NCI-H82 treated with DMSO at 0.1 percent for 48 hours (cell line): ENCODE results near the gene SNX24.
"Not testable (repeated sequence)": the region's sequence is repeated elsewhere in the genome, so short reads cannot be mapped to it uniquely, and the experiment has no call there.

ENCODE experiments used
- DNase-seq: peaks from one replicate; lab custom pipeline; 2025; ENCODE audit not compliant: unreplicated experiment; lab: John Stamatoyannopoulos, UW

Gene SNX24

GRCh38 chr5:122845229-122846050, at the start of gene SNX24:
Gene SNX24, plus strand, starts transcription at chr5:122845613. Its CDS starts 21 bp downstream, at chr5:122845634.
- peak; percentile 6 for DNase-seq

GRCh38 chr5:122805481-122805880, 39.9 kb upstream of the SNX24 start:
- DNase-seq, result no peak

- no peak for DNase-seq
These were observed 35.0 kb upstream of the SNX24 start for GRCh38 chr5:122810405-122810804.

DNA sequence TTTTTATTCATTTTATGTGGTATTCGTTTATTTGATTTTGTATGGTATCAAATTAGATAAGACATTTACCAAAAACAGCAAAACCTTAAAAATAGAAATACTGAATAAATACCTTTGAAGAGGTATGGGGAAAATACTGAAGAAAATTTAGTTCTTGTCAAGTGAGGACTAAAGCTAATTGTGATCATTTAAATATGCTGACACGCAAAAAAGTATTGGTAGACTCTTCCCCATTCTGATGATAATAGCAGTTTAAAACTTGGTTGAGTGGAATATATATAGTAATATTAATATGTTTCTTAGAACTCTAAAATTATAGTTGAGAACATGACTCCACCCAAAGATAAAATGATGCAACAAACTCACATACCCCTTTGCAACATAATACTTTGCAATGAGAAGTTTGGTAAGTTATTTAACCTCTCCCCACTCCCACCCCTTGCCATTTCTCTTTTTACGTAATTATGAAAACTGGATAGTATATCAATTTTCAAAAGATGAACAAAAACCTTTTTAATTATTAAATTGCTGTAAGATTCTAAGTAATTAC, 30.1 kb upstream of the SNX24 start:
- DNase-seq, result no peak

- DNase-seq, result peak; percentile 8
These were observed 28.7 kb upstream of the SNX24 start for GRCh38 chr5:122816756-122817155.

GRCh38 chr5:122831984-122832383, 13.4 kb upstream of the SNX24 start:
- no peak for DNase-seq

DNA sequence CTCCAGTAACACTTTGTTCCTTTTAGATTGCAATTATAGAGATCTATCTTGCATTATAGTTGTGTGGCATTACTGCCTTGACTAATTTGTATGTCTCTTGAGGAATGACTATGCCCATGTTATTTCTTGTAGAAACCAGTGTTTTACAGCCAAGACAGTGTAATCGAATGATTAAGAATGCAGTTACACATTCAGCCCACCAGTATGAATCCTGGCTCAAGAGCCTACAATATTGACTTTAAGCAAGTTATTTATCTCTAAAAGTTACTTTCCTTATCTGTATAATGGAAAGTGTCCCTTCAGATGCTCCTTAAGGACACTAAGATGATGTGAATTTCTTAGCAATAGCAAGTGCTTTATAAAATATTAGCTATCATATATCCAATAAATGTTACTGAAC, 9.7 kb upstream of the SNX24 start:
- DNase-seq, result no peak

DNA sequence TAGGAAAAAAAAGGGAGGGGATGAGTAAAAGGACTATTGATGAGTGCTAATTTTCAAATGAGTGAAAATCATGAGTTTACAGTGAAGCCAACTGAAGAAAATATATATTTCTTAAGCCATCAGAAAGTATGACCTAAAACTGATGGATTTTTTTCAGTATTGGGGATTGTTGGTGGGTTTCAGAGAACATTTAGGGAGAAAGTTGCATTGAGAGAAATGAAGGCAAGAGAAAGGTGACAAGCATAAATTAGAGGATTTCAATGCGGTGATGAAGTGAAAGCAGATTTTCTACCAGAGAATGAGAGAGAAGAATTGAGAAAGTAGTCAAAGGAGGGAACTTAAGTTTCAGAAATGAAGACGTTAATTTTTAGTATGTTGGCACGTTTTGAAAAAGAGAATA, 8.5 kb upstream of the SNX24 start:
- DNase-seq, result no peak

- no peak for DNase-seq
These were observed 5.7 kb upstream of the SNX24 start for GRCh38 chr5:122839731-122840130.

DNA sequence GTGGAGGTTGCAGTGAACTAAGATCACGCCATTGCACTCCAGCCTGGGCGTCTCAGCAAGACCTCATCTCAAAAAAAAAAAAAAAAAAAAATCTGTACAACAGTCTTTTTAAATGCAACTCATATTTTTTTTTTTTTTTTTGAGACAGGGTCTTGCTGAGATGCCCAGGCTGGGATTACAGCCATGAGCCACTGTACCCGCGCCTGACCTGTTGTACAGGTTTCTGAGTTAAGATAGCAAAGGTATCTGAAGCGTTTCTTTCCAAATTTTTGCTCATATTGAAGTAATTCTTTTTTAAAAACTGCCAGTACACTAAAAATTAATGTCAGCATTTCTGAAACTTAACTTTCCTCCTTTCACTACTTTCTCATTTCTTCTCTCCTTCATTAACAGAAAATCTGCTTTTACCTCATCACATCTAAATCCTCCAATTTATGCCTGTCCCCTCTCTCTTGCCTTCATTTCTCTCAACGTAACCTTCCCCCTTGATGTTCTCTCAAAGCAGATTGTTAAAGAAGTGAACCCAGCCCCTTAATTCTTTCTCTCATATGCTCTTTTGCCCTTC, 3.3 kb upstream of the SNX24 start:
- DNase-seq, result no peak

GRCh38 chr5:122844136-122844909, 1.1 kb upstream of the SNX24 start:
- no peak for DNase-seq

- no peak for DNase-seq
These were observed 544 bp upstream of the SNX24 start for GRCh38 chr5:122844910-122845228.

- DNase-seq, result no peak
These were observed 688 bp downstream of the SNX24 start for GRCh38 chr5:122846051-122846550.

DNA sequence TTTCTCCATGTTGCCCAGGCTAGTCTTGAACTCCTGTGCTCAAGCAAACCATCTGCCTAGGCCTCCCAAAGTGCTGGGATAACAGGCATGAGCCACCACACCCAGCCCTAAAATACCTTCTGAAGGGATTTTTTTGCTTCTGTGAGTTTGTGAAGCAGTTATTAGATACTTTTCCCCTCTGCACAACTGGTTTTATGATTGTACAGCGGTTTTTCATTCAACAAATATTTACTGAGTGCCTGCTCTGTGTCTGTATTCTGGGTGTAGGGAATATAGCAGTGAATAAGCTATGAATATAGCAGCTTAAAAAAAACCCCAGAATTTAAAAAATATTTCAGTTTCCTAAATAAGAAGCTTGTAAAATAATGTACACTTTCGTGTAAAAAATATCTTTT, 2.3 kb downstream of the SNX24 start:
- DNase-seq, result no peak

GRCh38 chr5:122849771-122850170, 4.4 kb downstream of the SNX24 start:
- no peak for DNase-seq

GRCh38 chr5:122857538-122857937, 12.1 kb downstream of the SNX24 start:
- DNase-seq, result not testable (repeated sequence)

- DNase-seq, result no peak
These were observed 13.0 kb downstream of the SNX24 start for GRCh38 chr5:122858451-122858850.

DNA sequence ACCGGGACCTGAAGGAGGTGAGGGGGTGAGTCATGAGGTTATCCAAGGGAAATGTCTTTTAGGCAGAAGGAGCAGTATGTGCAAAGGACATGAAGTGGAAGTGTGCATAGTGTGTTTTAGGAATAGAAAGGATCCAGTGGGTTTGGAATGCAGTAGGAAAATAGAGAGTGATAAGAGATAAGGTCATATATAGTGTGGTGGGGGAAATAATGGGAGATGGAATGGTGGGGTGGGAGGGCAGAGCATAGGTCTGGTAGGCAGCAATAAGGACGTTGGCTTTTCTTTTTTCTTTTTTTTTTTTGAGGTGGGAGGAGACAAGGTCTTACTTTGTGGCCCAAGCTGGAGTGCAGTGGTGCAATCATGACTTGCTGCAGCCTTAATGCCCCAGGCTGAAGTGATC, 17.8 kb downstream of the SNX24 start:
- no peak for DNase-seq

DNA sequence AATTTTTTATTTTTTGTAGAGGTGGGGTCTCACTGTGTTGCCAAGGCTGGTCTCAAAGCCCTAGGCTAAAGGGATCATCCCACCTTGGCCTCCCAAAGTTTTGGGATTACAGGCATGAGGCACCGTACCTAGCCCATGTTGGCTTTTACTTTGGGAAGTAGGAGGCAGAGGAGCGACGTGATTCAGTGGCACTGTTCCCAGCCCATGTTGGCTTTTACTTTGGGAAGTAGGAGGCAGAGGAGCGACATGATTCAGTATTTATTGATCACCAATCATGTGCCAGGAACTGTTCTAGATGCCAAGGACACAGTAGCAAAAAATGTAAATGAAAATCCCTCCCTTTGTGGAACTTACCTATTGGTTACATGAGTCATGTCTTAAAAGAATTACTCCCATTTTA, 18.3 kb downstream of the SNX24 start:
- DNase-seq, result no peak

GRCh38 chr5:122864400-122864799, 19.0 kb downstream of the SNX24 start:
- no peak for DNase-seq

DNA sequence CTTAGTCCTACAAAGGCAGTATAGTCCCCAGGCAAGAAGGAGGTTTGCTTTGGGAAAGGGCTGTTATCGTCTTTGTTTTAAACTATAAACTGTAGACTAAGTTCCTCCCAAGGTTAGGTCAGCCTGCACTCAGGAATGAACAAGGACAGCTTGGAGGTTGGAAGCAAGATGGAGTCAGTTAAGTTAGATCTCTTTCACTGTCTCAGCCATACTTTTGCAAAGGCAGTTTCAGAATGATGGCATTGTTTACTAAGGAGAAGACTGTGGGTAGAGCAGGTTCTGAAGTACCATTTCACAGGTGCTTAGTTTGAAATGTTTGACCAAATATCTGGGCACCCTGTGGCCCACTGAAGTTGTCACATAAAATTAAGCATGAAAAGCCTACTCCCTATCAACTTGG, 19.4 kb downstream of the SNX24 start:
- no peak for DNase-seq
